Neural progenitor cell (in vitro differentiated cells): Measurements from ENCODE around the gene BANF1. TPM values are rescaled to one million over a fixed set of nuclear protein-coding genes. Genes with fewer than 3 reads are reported as not detected.
A peak's percentile ranks its signal among the peaks of the same experiment; 100 is the strongest.

Source experiments
- DNase-seq: peaks from one replicate; pipeline ENCODE4 v3.0.0-alpha.2; 2016; ENCODE audit warnings: low spot score
- H2AFZ ChIP-seq: fragments of 200-600 bp; sonication (generic); replicated peaks from 2 replicates; pipeline ENCODE4 v1.6.1; 2016; ENCODE audit warnings: antibody characterized with exemption
- H3F3A ChIP-seq: fragments of 200-600 bp; sonication (generic); 2 replicates; pipeline ENCODE4 v1.6.1; 2016; ENCODE audit warnings: antibody characterized with exemption, low read depth
- H3K27ac ChIP-seq: fragments of 200-600 bp; sonication (generic); 2 replicates; pipeline ENCODE4 v1.5.1; 2016; ENCODE audit warnings: mild to moderate bottlenecking
- H3K27me3 ChIP-seq: fragments of 200-600 bp; sonication (generic); 2 replicates; pipeline ENCODE4 v1.6.1; 2016; ENCODE audit warnings: mild to moderate bottlenecking, moderate library complexity
- H3K36me3 ChIP-seq: fragments of 200-600 bp; sonication (generic); 2 replicates; pipeline ENCODE4 v1.5.1; 2016
- H3K4me1 ChIP-seq: fragments of 200-600 bp; sonication (generic); 2 replicates; pipeline ENCODE4 v1.6.1; 2016; ENCODE audit warnings: mixed run types
- H3K4me2 ChIP-seq: fragments of 200-600 bp; sonication (generic); 2 replicates; pipeline ENCODE4 v1.6.1; 2016
- H3K4me3 ChIP-seq: fragments of 200-600 bp; sonication (generic); 2 replicates; pipeline ENCODE4 v1.5.1; 2016
- H3K79me2 ChIP-seq: fragments of 200-600 bp; sonication (generic); 2 replicates; pipeline ENCODE4 v1.6.1; 2016; ENCODE audit warnings: low read depth
- H3K9ac ChIP-seq: fragments of 200-600 bp; sonication (generic); 2 replicates; pipeline ENCODE4 v1.6.1; 2016
- H3K9me3 ChIP-seq: fragments of 200-600 bp; sonication (generic); 2 replicates; pipeline ENCODE4 v1.5.1; 2016; ENCODE audit warnings: low read depth
- H4K20me1 ChIP-seq: fragments of 200-600 bp; sonication (generic); 2 replicates; pipeline ENCODE4 v1.6.1; 2016; ENCODE audit warnings: low read depth
- H3K27ac Mint-ChIP-seq: 3 replicates; pipeline ENCODE4 v1.8.0; 2021; ENCODE audit warnings: mixed read lengths
- H3K27me3 Mint-ChIP-seq: 2 replicates; pipeline ENCODE4 v1.8.0; 2022; ENCODE audit warnings: low read depth, mild to moderate bottlenecking, inconsistent platforms, moderate library complexity, mixed read lengths; ENCODE audit not compliant: insufficient read depth
- H3K36me3 Mint-ChIP-seq: 3 replicates; pipeline ENCODE4 v1.8.0; 2021; ENCODE audit warnings: mixed read lengths
- H3K4me1 Mint-ChIP-seq: 3 replicates; pipeline ENCODE4 v1.8.0; 2021; ENCODE audit warnings: mixed read lengths
- H3K4me3 Mint-ChIP-seq: 3 replicates; pipeline ENCODE4 v1.8.0; 2021; ENCODE audit warnings: mild to moderate bottlenecking, moderate library complexity, mixed read lengths
- H3K9me3 Mint-ChIP-seq: 3 replicates; pipeline ENCODE4 v1.8.0; 2020; ENCODE audit warnings: mixed read lengths
- EZH2 ChIP-seq: fragments of 200-600 bp; sonication (generic); IDR thresholded peaks from 2 replicates; pipeline ENCODE4 v1.6.1; 2017; ENCODE audit warnings: antibody characterized with exemption, mild to moderate bottlenecking, moderate library complexity
- EZH2phosphoT487 ChIP-seq: fragments of 200-600 bp; sonication (generic); IDR thresholded peaks from 2 replicates; pipeline ENCODE4 v1.6.1; 2017; ENCODE audit warnings: antibody characterized with exemption
- total RNA-seq: library from RNA; depleted of rRNA; stranded (reverse); fragments of >200 nt; gene quantifications from 2 replicates; pipeline ENCODE4 v1.2.3, GENCODE V29; 2015; ENCODE audit warnings: low replicate concordance
- TF ChIP-seq, protein P1 (sequence below): fragments of 200-600 bp; sonication (generic); IDR thresholded peaks from 2 replicates; pipeline ENCODE4 v1.5.1; 2017; ENCODE audit warnings: antibody characterized with exemption, mild to moderate bottlenecking

BANF1 gene
- 39.8 and 80.9 TPM in 2 replicates for total RNA-seq

DNA sequence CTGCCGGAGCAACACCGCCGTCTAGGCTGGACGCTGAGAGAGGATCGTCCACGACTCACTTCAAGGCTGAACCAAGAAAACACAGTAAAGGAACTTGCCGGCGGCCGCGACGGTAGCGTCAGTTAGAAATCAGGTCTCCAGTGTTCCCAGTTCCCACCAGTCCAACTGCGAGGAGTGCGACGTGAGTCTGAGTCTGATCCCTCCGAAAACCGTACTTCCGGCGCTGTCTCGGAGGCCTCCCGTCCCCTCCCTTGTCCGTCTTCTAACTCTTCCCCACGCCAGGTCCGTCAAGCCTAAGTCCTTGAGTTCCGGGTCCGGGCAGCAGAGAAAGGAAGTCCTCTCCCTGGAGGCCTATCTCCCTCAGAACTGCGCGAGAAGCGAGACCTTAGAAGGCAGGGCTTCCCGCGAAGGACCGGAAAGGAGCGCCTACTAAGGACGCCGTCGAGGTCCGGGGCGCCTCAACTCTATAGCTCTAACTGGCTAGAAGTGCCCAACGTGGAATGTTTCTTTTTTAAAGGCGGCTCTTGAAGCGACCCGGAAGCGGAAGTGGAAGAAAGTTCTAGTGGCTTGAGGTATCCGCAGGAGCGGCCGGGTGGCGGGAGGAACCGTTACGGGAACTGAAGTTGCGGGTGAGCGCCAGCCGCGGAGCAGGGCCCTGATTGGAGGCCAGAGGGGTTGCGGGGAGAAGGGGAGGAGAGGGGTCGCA, at the start of gene BANF1, which contains the start of gene EIF1AD:
Gene BANF1, plus strand, starts transcription at position 562 of the 706 bp plus-strand sequence. CDS start 748 bp downstream, outside the sequence.
Gene EIF1AD, minus strand, starts transcription at position 216 of the 706 bp plus-strand sequence. CDS start 1,768 bp downstream, outside the sequence.
- Mint-ChIP-seq H3K27ac (peak within 1 kb of the TSS; percentile 100), H3K36me3 (peaks cover 30% of the 10 kb centered on the region)
- H3K4me2 ChIP-seq: peak within 1 kb of the TSS; percentile 83

DNA sequence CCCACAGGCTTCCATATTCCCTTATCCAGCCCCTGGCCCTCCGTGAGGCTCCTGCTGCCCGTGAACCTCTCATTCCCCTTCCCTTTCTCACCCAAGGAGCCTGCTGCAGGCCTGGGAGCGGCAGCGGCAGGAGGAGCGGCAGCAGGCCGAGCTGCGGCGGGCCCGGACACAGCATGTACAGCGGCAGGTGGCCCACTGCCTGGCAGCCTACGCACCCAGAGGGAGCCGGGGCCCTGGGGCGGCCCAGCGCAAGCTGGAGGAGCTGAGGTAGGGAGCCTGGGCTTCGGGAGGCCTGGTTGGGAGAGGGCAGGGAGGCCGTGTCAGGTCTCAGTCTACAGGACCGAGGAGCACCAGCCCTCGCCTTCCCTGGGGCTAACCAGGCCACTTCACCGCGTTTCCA, 48.8 kb upstream of the BANF1 start:
- Mint-ChIP-seq H3K27ac (no peak overlapping the region), H3K36me3 (peaks cover 4% of the 10 kb centered on the region), H3K9me3 (no peaks in the 10 kb centered on the region), H3K4me1 (no peaks in the 10 kb centered on the region), H3K27me3 (peaks cover 9% of the 10 kb centered on the region), H3K4me3 (no peak overlapping the region)
- H3F3A ChIP-seq: no peaks in the 10 kb centered on the region
- TF ChIP-seq EZH2 (no peak), EZH2phosphoT487 (no peak)
- TF ChIP-seq, protein P1, sequence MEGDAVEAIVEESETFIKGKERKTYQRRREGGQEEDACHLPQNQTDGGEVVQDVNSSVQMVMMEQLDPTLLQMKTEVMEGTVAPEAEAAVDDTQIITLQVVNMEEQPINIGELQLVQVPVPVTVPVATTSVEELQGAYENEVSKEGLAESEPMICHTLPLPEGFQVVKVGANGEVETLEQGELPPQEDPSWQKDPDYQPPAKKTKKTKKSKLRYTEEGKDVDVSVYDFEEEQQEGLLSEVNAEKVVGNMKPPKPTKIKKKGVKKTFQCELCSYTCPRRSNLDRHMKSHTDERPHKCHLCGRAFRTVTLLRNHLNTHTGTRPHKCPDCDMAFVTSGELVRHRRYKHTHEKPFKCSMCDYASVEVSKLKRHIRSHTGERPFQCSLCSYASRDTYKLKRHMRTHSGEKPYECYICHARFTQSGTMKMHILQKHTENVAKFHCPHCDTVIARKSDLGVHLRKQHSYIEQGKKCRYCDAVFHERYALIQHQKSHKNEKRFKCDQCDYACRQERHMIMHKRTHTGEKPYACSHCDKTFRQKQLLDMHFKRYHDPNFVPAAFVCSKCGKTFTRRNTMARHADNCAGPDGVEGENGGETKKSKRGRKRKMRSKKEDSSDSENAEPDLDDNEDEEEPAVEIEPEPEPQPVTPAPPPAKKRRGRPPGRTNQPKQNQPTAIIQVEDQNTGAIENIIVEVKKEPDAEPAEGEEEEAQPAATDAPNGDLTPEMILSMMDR: no peak
- H3K27me3 ChIP-seq: no peaks in the 10 kb centered on the region
- no peaks in the 10 kb centered on the region for H4K20me1 ChIP-seq
- H3K79me2 ChIP-seq: no peaks in the 10 kb centered on the region
- no peak for DNase-seq
- no peaks in the 10 kb centered on the region for H3K36me3 ChIP-seq
- H3K9ac ChIP-seq: peak overlapping the region; percentile 27
- no peak overlapping the region for H2AFZ ChIP-seq
- no peaks in the 10 kb centered on the region for H3K4me1 ChIP-seq
- H3K4me3 ChIP-seq: no peak overlapping the region
- no peaks in the 10 kb centered on the region for H3K9me3 ChIP-seq
- no peak overlapping the region for H3K4me2 ChIP-seq
- no peak overlapping the region for H3K27ac ChIP-seq

More for the DNA sequence above, at the start of gene BANF1, which contains the start of gene EIF1AD:
- peaks cover 34% of the 10 kb centered on the region for H3F3A ChIP-seq
- H4K20me1 ChIP-seq: peaks cover 6% of the 10 kb centered on the region
- peaks cover 9% of the 10 kb centered on the region for H3K4me1 ChIP-seq
- peak within 1 kb of the TSS; percentile 80 for H3K4me3 ChIP-seq
- peak within 1 kb of the TSS; percentile 100 for H3K27ac ChIP-seq
- H3K27me3 Mint-ChIP-seq: peaks cover 10% of the 10 kb centered on the region
- peaks cover 38% of the 10 kb centered on the region for H3K79me2 ChIP-seq
- H3K4me3 Mint-ChIP-seq: peak within 1 kb of the TSS; percentile 100
- H3K4me1 Mint-ChIP-seq: peaks cover 26% of the 10 kb centered on the region
- H3K9me3 Mint-ChIP-seq: no peaks in the 10 kb centered on the region
- H3K9me3 ChIP-seq: no peaks in the 10 kb centered on the region
- peak within 1 kb of the TSS; percentile 100 for H2AFZ ChIP-seq
- peak within 1 kb of the TSS; percentile 86 for H3K9ac ChIP-seq
- peaks cover 4% of the 10 kb centered on the region for H3K36me3 ChIP-seq
- peak; percentile 96 for DNase-seq
- TF ChIP-seq, protein P1: no peak
- no peak for TF ChIP-seq EZH2phosphoT487
- TF ChIP-seq EZH2: no peak
- no peaks in the 10 kb centered on the region for H3K27me3 ChIP-seq

- Histone ChIP-seq H3K27ac (no peak overlapping the region), H3K4me1 (no peaks in the 10 kb centered on the region), H2AFZ (no peak overlapping the region), H3K36me3 (no peaks in the 10 kb centered on the region), H3F3A (no peaks in the 10 kb centered on the region), H3K9ac (no peak overlapping the region), H3K4me2 (no peak overlapping the region), H4K20me1 (no peaks in the 10 kb centered on the region), H3K27me3 (no peaks in the 10 kb centered on the region), H3K9me3 (no peaks in the 10 kb centered on the region), H3K79me2 (no peaks in the 10 kb centered on the region), H3K4me3 (no peak overlapping the region)
- Mint-ChIP-seq H3K4me3 (no peak overlapping the region), H3K27me3 (peaks cover 3% of the 10 kb centered on the region), H3K27ac (peak overlapping the region; percentile 42), H3K4me1 (no peaks in the 10 kb centered on the region), H3K36me3 (peaks cover 4% of the 10 kb centered on the region), H3K9me3 (no peaks in the 10 kb centered on the region)
- no peak for DNase-seq
- TF ChIP-seq, protein P1: no peak
- TF ChIP-seq EZH2phosphoT487: no peak
- TF ChIP-seq EZH2: no peak
Measured at GRCh38 chr11:65954771-65955170, 47.5 kb upstream of the BANF1 start.
